Measurements from ENCODE around the gene CORO7. TPM values are rescaled to one million over a fixed set of nuclear protein-coding genes. Genes with fewer than 3 reads are reported as not detected.

The CORO7 gene
- total and polyA plus RNA-seq, 5 donors from 2014 or later = 52.5 to 718 (median 63.6) TPM

DNA sequence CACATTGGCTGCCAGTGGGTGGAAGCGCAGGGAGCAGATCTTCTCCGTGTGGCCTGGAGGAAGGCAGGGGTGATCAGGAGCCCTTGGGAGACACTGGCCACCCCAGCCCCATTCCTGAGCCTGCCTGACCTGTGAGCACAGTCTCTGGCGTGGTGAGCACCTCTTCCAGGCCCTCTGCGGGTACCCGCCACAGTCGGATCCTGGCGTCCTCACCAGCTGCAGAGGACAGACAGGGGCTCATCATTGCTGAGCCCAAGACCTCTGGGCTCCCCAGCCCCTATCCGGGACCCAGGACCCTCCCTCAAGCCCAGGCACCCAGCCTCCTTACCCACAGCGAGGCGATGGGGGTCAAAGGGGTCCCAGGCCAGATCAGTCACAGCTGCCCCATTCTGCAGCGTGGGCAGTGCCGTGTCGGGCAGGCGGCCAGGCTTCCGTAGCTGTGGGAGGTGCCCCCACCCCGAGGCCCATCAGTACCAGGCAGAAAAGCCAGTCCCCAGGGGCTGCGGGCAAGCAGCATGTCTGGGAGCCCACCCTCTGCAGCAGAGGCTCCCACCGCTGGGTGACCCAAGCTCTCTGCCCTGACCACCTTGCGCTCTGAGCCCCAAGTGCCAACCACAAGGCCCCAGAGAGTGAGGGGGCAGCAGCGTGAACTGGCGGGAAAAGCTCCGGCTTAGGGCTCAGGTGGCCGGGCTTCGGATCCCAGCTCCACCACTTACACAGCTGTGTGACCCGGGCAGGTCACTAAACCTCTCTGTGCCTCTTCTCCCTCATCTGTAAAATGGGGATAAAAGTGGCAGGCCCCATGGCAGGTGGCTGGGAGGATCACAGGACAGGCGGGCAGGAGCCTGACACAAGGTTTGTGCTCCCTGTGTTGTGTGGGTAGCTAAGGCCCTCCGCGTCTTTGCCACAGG, 55.1 kb downstream of the CORO7 start:
- DNase-seq (no peak), ATAC-seq (ENCODE audit: low read depth in 2 of 2) (no peak)
- no peak overlapping the region for H3K4me3 Mint-ChIP-seq
- H3K27me3 Mint-ChIP-seq = no peaks in the 10 kb centered on the region
- Histone ChIP-seq H3K4me1 (ENCODE audit: control insufficient read depth, insufficient read depth, low read length, poor library complexity, severe bottlenecking) (no peaks in the 10 kb centered on the region), H3K36me3 (ENCODE audit: control insufficient read depth, insufficient read depth, low read length) (peaks cover 78% of the 10 kb centered on the region), H3K27me3 (ENCODE audit: control insufficient read depth, insufficient read depth, low read length) (no peaks in the 10 kb centered on the region), H3K9me3 (ENCODE audit: control insufficient read depth in 2 of 2, low read length in 2 of 2) (no peaks in the 10 kb centered on the region), H3K4me3 (ENCODE audit: low read depth, low read length) (no peak overlapping the region), H3K27ac (ENCODE audit: insufficient read depth, low read length, poor library complexity, severe bottlenecking) (no peak overlapping the region)
- H3K9me3 Mint-ChIP-seq = peaks cover 0 to 1% (median 0%) of the 10 kb centered on the region in 7 donors
- H3K36me3 Mint-ChIP-seq = peaks cover 12% of the 10 kb centered on the region
- peaks cover 0 to 3% (median 0%) of the 10 kb centered on the region in 4 donors for H3K4me1 Mint-ChIP-seq
- no peak overlapping the region for H3K27ac Mint-ChIP-seq

DNA sequence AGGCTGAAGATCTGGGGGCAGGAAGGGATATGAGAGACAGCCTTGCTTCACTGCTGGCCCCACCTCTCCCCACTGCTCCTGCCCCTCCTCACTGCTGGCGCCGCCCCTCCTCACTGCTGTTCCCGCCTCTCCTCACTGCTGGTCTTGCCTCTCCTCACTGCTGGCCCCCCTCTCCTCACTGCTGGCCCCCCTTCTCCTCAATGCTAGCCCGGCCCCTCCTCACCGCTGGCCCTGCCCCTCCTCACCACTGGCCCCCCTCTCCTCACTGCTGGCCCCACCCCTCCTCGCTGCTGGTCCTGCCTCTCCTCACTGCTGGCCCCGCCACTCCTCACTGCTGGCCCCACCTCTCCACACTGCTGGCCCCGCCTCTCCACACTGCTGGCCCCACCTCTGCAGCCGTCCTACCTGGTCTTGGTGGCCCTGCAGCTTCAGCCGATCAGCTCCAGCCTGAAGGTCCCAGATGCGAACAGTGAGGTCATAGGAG, 55.8 kb downstream of the CORO7 start:
- H3K36me3 ChIP-seq (ENCODE audit: control insufficient read depth, insufficient read depth, low read length) = peaks cover 74% of the 10 kb centered on the region
- no peak overlapping the region for H3K27ac ChIP-seq (ENCODE audit: insufficient read depth, low read length, poor library complexity, severe bottlenecking)
- no peak overlapping the region for H3K4me3 Mint-ChIP-seq
- H3K9me3 ChIP-seq (ENCODE audit: control insufficient read depth in 2 of 2, low read length in 2 of 2) = no peaks in the 10 kb centered on the region
- H3K27me3 Mint-ChIP-seq = no peaks in the 10 kb centered on the region
- peaks cover 12% of the 10 kb centered on the region for H3K36me3 Mint-ChIP-seq
- peaks cover 0 to 3% (median 0%) of the 10 kb centered on the region in 4 donors for H3K4me1 Mint-ChIP-seq
- no peaks in the 10 kb centered on the region for H3K27me3 ChIP-seq (ENCODE audit: control insufficient read depth, insufficient read depth, low read length)
- ATAC-seq (ENCODE audit: low read depth in 2 of 2) (no peak), DNase-seq (no peak)
- H3K9me3 Mint-ChIP-seq = peaks cover 0 to 1% (median 0%) of the 10 kb centered on the region in 7 donors
- no peak overlapping the region for H3K27ac Mint-ChIP-seq
- no peak overlapping the region for H3K4me3 ChIP-seq (ENCODE audit: low read depth, low read length)
- H3K4me1 ChIP-seq (ENCODE audit: control insufficient read depth, insufficient read depth, low read length, poor library complexity, severe bottlenecking) = no peaks in the 10 kb centered on the region

DNA sequence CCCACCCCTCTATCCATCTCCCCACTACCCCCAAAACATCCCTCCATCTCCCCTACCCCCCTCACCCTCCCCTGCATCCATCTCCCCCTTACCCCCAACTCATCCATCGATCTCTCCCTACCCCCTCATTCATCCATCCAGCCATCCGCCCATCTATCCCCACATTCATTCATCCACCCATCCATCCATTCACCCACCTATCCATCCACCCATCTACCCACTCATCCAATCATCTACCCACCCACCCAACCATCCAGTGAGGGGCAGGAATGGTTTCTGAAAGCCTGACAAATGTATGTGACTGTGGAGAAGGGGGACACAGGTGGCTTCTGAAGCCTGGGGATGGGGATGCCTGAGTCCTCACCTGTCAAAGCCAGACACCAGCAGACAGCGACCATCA, 56.5 kb downstream of the CORO7 start:
- Mint-ChIP-seq H3K27me3 (no peaks in the 10 kb centered on the region), H3K4me3 (no peak overlapping the region), H3K36me3 (peaks cover 12% of the 10 kb centered on the region), H3K9me3 (peaks cover 0 to 1% (median 0%) of the 10 kb centered on the region in 7 donors), H3K4me1 (peaks cover 0 to 3% (median 0%) of the 10 kb centered on the region in 4 donors), H3K27ac (no peak overlapping the region)
- Histone ChIP-seq H3K27me3 (ENCODE audit: control insufficient read depth, insufficient read depth, low read length) (no peaks in the 10 kb centered on the region), H3K27ac (ENCODE audit: insufficient read depth, low read length, poor library complexity, severe bottlenecking) (no peak overlapping the region), H3K9me3 (ENCODE audit: control insufficient read depth in 2 of 2, low read length in 2 of 2) (no peaks in the 10 kb centered on the region), H3K4me1 (ENCODE audit: control insufficient read depth, insufficient read depth, low read length, poor library complexity, severe bottlenecking) (no peaks in the 10 kb centered on the region), H3K36me3 (ENCODE audit: control insufficient read depth, insufficient read depth, low read length) (peaks cover 71% of the 10 kb centered on the region), H3K4me3 (ENCODE audit: low read depth, low read length) (no peak overlapping the region)
- DNase-seq (no peak), ATAC-seq (ENCODE audit: low read depth in 2 of 2) (no peak)

DNA sequence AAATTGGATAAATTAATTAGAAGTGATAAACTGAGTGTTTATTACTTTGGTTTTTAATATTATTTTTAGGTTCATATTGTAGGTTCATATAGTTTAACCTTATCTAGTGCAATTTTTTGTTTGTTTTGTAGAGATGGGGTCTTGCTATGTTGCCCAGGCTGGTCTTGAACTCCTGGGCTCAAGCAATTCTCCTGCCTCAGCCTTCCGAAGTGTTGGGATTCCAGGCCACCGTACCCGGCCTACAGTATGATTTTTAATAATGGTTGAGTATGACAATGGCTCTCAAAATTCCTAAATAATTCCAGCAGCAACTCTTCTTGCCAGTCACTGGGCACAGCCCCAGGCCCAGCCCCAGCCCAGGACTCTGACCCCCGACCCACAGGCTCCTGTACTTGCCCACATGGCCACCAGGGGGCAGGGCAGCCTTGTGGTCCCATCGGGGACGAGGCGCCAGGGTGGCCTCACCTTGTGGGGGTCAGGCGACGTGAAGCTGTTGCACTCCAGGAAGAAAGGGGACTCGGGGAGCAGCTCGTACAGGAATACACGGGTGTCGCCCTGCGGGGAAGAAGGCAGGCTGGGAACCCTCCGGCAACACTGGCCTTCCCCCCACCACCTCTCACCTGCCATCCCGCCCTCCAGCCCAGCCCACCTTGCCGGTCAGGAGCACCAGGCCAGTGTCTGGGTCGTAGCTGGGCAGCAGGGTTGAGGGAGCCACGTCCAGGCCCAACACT, 57.4 kb downstream of the CORO7 start:
- Histone ChIP-seq H3K9me3 (ENCODE audit: control insufficient read depth in 2 of 2, low read length in 2 of 2) (no peaks in the 10 kb centered on the region), H3K27me3 (ENCODE audit: control insufficient read depth, insufficient read depth, low read length) (no peaks in the 10 kb centered on the region), H3K4me3 (ENCODE audit: low read depth, low read length) (no peak overlapping the region), H3K4me1 (ENCODE audit: control insufficient read depth, insufficient read depth, low read length, poor library complexity, severe bottlenecking) (no peaks in the 10 kb centered on the region), H3K36me3 (ENCODE audit: control insufficient read depth, insufficient read depth, low read length) (peaks cover 68% of the 10 kb centered on the region), H3K27ac (ENCODE audit: insufficient read depth, low read length, poor library complexity, severe bottlenecking) (no peak overlapping the region)
- H3K27ac Mint-ChIP-seq = peak overlapping the region in 2 of 3 donors; percentile 43 to 83
- H3K36me3 Mint-ChIP-seq = peaks cover 15% of the 10 kb centered on the region
- H3K4me1 Mint-ChIP-seq = peaks cover 0 to 3% (median under 1%) of the 10 kb centered on the region in 4 donors
- DNase-seq = peak; percentile 47 to 63 (median 53)
- H3K27me3 Mint-ChIP-seq = no peaks in the 10 kb centered on the region
- ATAC-seq (ENCODE audit: low read depth in 2 of 2) = peak; percentile 59 to 73
- H3K4me3 Mint-ChIP-seq = no peak overlapping the region
- H3K9me3 Mint-ChIP-seq = peaks cover 0 to 1% (median 0%) of the 10 kb centered on the region in 7 donors

DNA sequence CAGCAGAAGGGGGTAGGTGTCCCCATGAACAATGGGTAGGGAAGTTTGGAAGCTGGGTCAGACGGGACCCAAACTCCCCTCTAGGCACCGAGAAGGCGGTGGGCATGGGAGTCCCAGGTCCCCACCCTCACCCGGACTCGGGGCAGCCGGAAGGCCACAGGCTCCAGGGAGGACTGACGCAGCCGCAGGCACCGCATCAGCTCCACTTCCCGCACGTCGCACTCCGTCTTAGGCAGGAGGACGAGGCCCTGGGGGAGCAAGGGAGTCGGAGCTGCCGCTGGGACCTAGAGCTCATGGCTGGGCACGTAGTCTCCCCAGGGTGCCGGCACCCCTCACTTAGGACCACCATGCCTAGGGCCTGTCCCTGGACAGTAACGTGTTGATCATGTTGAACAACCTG, 58.2 kb downstream of the CORO7 start:
- Histone ChIP-seq H3K27me3 (ENCODE audit: control insufficient read depth, insufficient read depth, low read length) (no peaks in the 10 kb centered on the region), H3K36me3 (ENCODE audit: control insufficient read depth, insufficient read depth, low read length) (peaks cover 63% of the 10 kb centered on the region), H3K4me3 (ENCODE audit: low read depth, low read length) (no peak overlapping the region), H3K4me1 (ENCODE audit: control insufficient read depth, insufficient read depth, low read length, poor library complexity, severe bottlenecking) (no peaks in the 10 kb centered on the region), H3K27ac (ENCODE audit: insufficient read depth, low read length, poor library complexity, severe bottlenecking) (no peak overlapping the region), H3K9me3 (ENCODE audit: control insufficient read depth in 2 of 2, low read length in 2 of 2) (no peaks in the 10 kb centered on the region)
- no peak overlapping the region for H3K27ac Mint-ChIP-seq
- no peak overlapping the region for H3K4me3 Mint-ChIP-seq
- peaks cover 0 to 1% (median 0%) of the 10 kb centered on the region in 7 donors for H3K9me3 Mint-ChIP-seq
- peaks cover 0 to 6% (median 2%) of the 10 kb centered on the region in 4 donors for H3K4me1 Mint-ChIP-seq
- ATAC-seq (ENCODE audit: low read depth in 2 of 2) = no peak
- H3K27me3 Mint-ChIP-seq = no peaks in the 10 kb centered on the region
- no peak for DNase-seq
- peaks cover 12% of the 10 kb centered on the region for H3K36me3 Mint-ChIP-seq

DNA sequence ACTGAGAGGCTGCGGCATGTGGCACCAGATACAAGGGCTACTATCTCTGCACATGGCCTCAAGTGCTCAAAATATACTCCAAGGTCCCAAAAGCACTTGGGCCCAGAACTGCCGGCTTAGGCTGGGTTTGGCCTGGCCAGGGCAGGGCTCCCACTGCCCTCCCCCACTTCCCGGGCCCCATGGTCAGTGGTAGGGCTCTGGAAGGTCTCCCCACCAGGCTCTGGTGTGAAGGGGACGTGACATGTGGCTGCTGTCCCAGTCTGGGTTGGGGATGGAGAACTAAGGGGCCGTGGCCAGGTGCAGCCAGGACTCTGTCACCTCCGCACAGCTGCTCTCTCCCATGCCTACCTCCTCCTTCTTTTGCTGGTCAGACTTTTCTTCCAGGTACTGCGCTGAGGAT, 59.6 kb downstream of the CORO7 start:
- peaks cover 8% of the 10 kb centered on the region for H3K36me3 Mint-ChIP-seq

DNA sequence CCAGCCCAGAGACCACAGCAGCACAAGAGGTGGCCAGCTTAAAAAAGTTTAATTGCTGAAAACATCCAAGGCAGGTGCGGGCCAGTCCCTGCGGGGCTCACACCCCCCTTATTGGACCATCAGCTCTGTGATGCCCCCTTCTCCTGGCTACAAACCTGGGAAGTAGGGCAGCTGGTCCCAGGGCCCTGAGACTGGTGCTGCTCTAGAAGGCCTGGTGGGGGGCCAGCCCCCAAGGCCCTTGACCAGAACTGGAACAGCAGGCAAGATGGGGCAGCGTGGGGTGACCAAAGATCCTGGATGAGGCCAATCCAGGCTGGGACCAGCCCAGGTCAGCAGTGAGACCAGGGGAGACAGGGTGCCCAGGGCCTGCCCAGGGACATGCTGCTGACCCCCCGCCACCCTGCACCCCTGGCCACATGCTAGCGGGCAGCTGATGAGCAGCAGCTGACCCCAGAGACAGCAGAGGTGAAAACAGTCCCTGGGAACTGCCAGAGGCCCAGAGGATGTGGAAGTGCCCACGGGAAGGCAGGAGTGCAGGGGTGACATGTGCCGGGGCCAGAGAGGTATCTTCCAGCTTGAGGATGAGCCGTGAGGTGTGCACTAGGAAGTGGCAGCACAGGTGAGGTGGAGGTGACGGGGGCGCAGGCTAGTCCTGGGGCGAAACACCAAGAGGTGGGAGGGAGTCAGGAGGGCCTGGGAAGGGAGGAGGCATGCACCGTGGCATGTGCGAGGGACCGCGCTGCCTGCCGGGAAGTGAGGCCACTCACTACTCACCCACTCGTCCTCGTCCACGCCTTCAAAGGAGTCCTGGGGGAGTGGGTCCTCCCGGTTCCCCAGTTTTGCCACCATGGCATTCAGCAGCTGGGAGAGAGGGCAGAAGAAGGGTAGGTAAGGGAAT, 61.6 kb downstream of the CORO7 start:
- no peak overlapping the region for H3K4me3 Mint-ChIP-seq

More for the DNA sequence above, 59.6 kb downstream of the CORO7 start:
- Histone ChIP-seq H3K36me3 (ENCODE audit: control insufficient read depth, insufficient read depth, low read length) (peaks cover 51% of the 10 kb centered on the region), H3K4me1 (ENCODE audit: control insufficient read depth, insufficient read depth, low read length, poor library complexity, severe bottlenecking) (no peaks in the 10 kb centered on the region), H3K9me3 (ENCODE audit: control insufficient read depth in 2 of 2, low read length in 2 of 2) (no peaks in the 10 kb centered on the region), H3K27me3 (ENCODE audit: control insufficient read depth, insufficient read depth, low read length) (no peaks in the 10 kb centered on the region), H3K27ac (ENCODE audit: insufficient read depth, low read length, poor library complexity, severe bottlenecking) (no peak overlapping the region), H3K4me3 (ENCODE audit: low read depth, low read length) (no peak overlapping the region)
- H3K27me3 Mint-ChIP-seq = no peaks in the 10 kb centered on the region
- no peak overlapping the region for H3K4me3 Mint-ChIP-seq
- H3K27ac Mint-ChIP-seq = no peak overlapping the region
- ATAC-seq (ENCODE audit: low read depth in 2 of 2) (no peak), DNase-seq (no peak)
- peaks cover 0 to 1% (median 0%) of the 10 kb centered on the region in 7 donors for H3K9me3 Mint-ChIP-seq
- H3K4me1 Mint-ChIP-seq = peaks cover 0 to 6% (median 2%) of the 10 kb centered on the region in 4 donors

More for the DNA sequence above, 61.6 kb downstream of the CORO7 start:
- Histone ChIP-seq H3K9me3 (ENCODE audit: control insufficient read depth in 2 of 2, low read length in 2 of 2) (no peaks in the 10 kb centered on the region), H3K36me3 (ENCODE audit: control insufficient read depth, insufficient read depth, low read length) (peaks cover 34% of the 10 kb centered on the region), H3K4me3 (ENCODE audit: low read depth, low read length) (no peak overlapping the region), H3K4me1 (ENCODE audit: control insufficient read depth, insufficient read depth, low read length, poor library complexity, severe bottlenecking) (peaks cover 17% of the 10 kb centered on the region), H3K27ac (ENCODE audit: insufficient read depth, low read length, poor library complexity, severe bottlenecking) (no peak overlapping the region), H3K27me3 (ENCODE audit: control insufficient read depth, insufficient read depth, low read length) (no peaks in the 10 kb centered on the region)
- ATAC-seq (ENCODE audit: low read depth in 2 of 2) (no peak), DNase-seq (no peak)
- Mint-ChIP-seq H3K27me3 (no peaks in the 10 kb centered on the region), H3K36me3 (peaks cover 8% of the 10 kb centered on the region), H3K27ac (no peak overlapping the region), H3K9me3 (peaks cover 0 to 1% (median 0%) of the 10 kb centered on the region in 7 donors), H3K4me1 (peaks cover 0 to 22% (median 11%) of the 10 kb centered on the region in 4 donors)
